Epithelial cell of esophagus (primary cell): ENCODE data around the gene CRB3.
"Not testable (repeated sequence)": the region's sequence is repeated elsewhere in the genome, so short reads cannot be mapped to it uniquely, and the experiment has no call there.

ENCODE experiments used
- DNase-seq: peaks from one replicate; pipeline ENCODE4 v3.0.0; 2010; ENCODE audit warnings: low read depth
- H3K4me3 ChIP-seq: 2 replicates; pipeline ENCODE4 v1.5.1; 2011; ENCODE audit warnings: mild to moderate bottlenecking, low read length, control low read depth
- TF ChIP-seq, protein P1 (sequence below): IDR thresholded peaks from 2 replicates; pipeline ENCODE4 v1.5.1; 2011; ENCODE audit warnings: low read depth, mild to moderate bottlenecking, low read length, control low read depth, inconsistent platforms; ENCODE audit not compliant: insufficient read depth; ENCODE audit errors: missing control alignments

The CRB3 gene

DNA sequence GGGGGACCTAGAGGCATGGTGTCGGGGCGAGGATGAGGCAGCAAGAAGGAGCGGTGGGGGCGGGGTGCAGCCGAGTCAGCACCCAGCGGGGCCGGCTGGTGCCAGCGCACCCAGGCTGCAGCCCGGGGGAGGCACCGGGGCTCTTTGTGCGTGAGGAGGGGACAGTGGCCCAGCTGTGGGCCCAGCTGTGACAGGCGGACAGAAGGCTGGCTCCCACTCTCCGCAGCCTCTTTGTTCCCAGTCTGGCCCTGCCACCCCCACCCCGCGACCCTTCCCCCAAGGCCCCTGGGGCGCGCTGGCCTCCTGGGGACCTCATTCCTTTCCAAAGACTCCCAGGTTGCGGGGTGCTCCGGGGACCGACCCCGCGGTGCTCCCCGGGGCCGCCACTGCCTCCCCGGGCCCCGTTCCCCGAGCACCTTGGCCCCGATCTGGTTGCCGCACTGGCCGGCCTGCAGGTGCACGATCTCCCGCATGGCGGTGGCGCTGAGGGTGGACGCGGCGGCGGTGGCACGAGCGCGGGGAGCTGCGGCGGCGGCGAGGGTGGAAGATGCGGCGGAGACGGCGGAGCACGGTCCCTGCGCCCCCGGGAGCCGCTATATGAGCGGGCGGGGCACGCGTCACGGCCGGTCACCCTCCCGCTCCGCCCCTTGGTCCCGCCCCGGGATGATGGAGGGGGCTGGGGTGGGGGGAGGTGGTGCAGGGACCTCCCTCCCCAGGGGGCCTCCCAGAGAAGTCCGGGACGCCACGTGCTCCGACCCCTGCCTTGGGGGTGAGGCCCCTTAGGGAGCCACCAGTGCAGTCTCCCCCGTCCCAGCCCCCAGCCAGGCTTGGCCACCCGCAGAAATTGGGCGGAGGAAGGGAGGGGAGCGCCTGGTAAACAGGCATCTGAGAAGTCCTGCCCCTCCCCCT, 37.9 kb downstream of the CRB3 start, which contains the start of gene TUBB4A:
Gene TUBB4A (minus strand): TSS at position 570 of the 909 bp plus-strand sequence. CDS start 97 bp downstream, at position 473.
- H3K4me3 ChIP-seq, result no peak within 1 kb of the TSS
- TF ChIP-seq, protein P1, sequence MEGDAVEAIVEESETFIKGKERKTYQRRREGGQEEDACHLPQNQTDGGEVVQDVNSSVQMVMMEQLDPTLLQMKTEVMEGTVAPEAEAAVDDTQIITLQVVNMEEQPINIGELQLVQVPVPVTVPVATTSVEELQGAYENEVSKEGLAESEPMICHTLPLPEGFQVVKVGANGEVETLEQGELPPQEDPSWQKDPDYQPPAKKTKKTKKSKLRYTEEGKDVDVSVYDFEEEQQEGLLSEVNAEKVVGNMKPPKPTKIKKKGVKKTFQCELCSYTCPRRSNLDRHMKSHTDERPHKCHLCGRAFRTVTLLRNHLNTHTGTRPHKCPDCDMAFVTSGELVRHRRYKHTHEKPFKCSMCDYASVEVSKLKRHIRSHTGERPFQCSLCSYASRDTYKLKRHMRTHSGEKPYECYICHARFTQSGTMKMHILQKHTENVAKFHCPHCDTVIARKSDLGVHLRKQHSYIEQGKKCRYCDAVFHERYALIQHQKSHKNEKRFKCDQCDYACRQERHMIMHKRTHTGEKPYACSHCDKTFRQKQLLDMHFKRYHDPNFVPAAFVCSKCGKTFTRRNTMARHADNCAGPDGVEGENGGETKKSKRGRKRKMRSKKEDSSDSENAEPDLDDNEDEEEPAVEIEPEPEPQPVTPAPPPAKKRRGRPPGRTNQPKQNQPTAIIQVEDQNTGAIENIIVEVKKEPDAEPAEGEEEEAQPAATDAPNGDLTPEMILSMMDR, result no peak
- no peak for DNase-seq

DNA sequence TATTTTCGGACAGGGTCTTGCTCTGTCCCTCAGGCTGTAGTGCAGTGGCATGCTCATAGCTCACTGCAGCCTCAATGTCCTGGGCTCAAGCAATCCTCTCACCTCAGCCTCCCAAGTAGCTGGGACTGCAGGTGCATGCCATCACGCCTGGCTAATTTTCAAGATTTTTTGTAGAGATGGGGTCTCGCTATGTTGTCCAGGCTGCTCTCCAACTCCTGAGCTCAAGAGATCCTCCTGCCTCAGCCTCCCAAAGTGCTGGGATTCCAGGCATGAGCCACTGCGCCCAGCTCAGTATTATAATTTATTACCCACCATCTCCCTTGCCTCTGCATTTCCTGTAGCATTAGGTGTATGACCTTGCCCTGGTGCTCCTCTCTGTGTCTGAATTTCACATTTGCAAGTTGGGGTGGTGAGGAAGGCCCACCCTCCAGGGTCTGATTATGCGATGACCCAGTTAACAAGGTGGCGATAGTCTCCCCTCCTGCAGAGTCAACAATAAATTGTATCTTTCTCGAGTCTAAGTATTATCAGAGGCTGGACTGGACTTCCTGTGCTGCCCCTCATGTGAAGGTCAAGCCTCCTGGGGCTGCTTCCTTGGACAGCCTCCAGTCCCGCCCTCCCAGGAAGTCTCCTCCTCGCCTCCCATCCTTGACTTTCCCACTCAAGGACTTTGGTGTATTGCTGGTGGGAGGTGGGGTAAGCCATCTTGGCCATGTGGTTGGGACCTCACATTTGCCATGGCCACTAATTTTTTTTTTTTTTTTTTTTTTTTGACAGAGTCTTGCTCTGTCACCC, 39.5 kb downstream of the CRB3 start:
- no peak for DNase-seq
- H3K4me3 ChIP-seq, result no peak overlapping the region
- TF ChIP-seq, protein P1, result no peak

DNA sequence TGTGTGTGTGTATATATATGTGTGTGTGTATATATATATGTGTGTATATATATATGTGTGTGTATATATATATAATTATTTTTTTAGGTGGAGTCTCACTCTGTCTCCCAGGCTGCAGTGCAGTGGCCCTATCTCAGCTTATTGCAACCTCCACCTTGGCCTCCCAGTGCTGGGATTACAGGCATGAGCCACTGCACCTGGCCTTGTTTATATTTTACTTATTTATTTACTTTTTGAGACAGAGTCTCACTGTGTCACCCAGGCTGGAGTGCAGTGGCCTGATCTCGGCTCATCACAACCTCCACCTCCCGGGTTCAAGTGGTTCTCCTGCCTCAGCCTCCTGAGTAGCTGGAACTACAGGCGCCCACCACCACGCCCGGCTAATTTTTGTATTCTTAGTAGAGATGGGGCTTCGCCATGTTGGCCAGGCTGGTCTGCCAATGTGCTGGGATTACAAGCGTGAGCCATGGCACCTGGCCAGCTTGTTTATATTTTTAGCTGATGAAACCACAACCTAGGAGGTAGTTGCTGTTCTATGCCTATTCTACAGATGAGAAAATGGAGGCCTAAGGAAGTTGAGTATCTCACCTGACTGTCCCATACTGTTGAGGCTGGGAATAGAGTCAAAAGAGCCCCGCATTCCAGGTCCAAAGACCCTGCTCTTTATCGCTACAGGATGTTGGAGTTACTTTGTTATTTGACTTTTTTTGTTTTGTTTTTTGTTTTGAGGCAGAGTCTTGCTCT, 44.1 kb downstream of the CRB3 start:
- not testable (repeated sequence) for DNase-seq, H3K4me3 ChIP-seq

DNA sequence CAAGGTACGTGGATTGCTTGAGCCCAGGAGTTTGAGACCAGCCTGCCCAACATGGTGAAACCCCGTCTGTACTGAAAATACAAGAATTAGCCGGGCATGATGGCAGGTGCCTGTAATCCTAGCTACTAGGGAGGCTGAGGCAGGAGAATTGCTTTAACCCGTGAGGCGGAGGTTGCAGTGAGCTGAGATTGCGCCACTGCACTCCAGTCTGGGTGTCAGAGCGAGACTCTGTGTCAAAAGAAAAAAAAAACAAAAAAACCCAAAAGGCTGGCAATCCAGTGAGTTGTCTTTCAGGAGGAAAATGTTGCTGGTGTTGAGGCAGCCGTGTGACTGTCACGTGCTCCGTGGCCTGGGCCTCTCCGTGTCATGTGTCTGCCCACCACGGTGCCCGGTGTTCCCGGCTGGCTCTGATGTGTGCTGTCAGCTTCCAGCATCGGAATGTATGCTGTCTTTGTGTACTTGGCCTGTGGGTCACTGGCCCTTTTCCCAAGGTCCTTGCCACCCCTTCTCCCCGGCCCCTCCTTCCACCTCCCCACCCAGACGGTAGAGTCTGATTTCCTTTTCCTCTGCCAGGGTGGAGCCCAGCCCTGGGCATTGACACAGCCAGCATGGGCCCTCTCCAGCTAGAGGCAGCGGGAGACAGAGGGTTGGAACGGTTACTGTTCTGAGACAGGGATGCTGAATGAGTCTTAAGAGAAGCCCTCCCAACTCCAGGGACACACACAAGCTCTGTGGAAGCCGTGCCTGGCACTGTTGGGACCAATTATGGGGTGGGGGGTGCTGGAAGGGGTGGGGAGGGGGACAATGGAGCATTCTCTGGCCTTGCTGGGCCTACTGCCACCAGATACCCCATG, 45.3 kb downstream of the CRB3 start:
- TF ChIP-seq, protein P1, result no peak
- DNase-seq, result no peak
- H3K4me3 ChIP-seq, result no peak overlapping the region

DNA sequence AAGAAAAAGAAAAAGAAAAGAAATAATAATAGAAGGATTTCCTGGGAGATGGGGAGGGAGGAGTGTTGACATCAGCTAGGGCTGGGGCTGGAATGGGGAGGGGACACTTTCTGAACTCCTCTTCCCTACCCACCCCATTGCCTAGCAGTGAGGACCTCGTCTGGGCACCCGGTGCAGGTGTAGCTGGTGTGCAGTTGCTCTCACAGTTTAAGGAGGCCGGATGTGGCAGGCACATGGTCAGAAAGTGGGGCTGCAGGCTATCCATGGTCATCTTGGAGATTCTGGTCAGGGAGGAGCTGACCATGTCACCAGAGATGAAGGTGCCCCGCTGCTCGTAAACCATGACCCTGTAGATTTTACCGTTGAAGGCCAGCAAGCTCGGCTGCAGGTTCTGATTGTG, 46.5 kb downstream of the CRB3 start:
- TF ChIP-seq, protein P1, result no peak
- no peak for DNase-seq
- no peak overlapping the region for H3K4me3 ChIP-seq

DNA sequence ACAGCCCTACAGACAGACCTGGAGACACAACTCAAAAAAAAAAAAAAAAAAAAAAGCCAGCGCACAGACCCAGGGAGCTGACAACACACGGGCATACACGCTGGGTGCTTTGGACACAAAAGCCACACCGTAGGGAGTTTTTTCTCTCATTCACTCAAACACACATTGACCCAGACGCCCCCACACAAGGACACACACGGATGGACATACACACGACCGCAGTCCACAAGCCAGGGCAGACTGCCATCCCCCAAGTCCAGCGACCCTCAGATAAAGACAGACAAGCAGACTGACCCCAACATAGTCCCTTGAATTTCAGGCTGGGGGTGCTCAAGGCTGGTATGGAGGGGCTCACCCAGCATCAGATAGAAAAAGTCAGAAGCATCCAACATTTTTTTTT, 50.0 kb downstream of the CRB3 start:
- no peak overlapping the region for H3K4me3 ChIP-seq
- DNase-seq, result no peak
- TF ChIP-seq, protein P1, result no peak
